WTC11 (cell line): ENCODE results near the gene ASB4.

Source experiments
- ETV6 ChIP-seq: sonication (generic); formaldehyde crosslinking; IDR thresholded peaks from 2 replicates; pipeline ENCODE4 v1.8.1; 2022; ENCODE audit warnings: mild to moderate bottlenecking, missing genetic modification reagents
- NR3C1 ChIP-seq: sonication (generic); formaldehyde crosslinking; conservative IDR thresholded peaks from 2 replicates; pipeline ENCODE4 v1.8.1; 2023; ENCODE audit warnings: low read depth, mild to moderate bottlenecking, missing genetic modification reagents
- TP53 ChIP-seq: sonication (generic); formaldehyde crosslinking; IDR thresholded peaks from 2 replicates; pipeline ENCODE4 v1.8.1; 2023; ENCODE audit warnings: mild to moderate bottlenecking, missing genetic modification reagents
- TF ChIP-seq, protein P1 (sequence below): fragments of 200-600 bp; IDR thresholded peaks from 2 replicates; pipeline ENCODE4 v1.8.0; 2022; ENCODE audit warnings: antibody characterized with exemption
- TF ChIP-seq, protein P2 (sequence below): sonication (generic); formaldehyde crosslinking; IDR thresholded peaks from 2 replicates; pipeline ENCODE4 v1.8.0; 2022; ENCODE audit warnings: missing genetic modification reagents
- TF ChIP-seq, protein P3 (sequence below): sonication (generic); formaldehyde crosslinking; IDR thresholded peaks from 2 replicates; pipeline ENCODE4 v1.8.1; 2022; ENCODE audit warnings: missing genetic modification reagents, borderline replicate concordance
- TF ChIP-seq, protein P4 (sequence below): fragments of 250-450 bp; sonication (Bioruptor Pico); IDR thresholded peaks from 2 replicates; pipeline ENCODE4 v1.9.0; 2021; ENCODE audit warnings: mild to moderate bottlenecking, borderline replicate concordance

DNA sequence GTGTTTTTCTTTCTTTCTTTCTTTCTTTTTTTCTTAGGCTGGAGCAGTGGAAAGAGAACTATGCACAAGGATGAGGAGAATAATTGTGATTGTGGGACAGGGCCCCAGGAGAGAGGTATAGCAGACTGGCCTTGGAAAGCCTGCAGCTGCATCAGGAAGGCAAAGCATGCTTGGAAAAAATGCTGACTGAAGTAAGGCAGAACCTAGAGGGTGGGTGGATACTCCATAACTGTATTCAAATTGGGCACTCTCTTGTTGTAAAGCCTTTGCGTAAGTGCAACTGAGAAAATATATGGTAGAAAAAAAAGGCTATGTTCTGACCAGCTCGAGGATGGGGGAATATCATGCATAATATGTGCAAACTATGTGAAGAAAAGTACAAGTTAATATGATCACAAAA is 71.0 kb downstream of the ASB4 start:
- TF ChIP-seq, protein P1, sequence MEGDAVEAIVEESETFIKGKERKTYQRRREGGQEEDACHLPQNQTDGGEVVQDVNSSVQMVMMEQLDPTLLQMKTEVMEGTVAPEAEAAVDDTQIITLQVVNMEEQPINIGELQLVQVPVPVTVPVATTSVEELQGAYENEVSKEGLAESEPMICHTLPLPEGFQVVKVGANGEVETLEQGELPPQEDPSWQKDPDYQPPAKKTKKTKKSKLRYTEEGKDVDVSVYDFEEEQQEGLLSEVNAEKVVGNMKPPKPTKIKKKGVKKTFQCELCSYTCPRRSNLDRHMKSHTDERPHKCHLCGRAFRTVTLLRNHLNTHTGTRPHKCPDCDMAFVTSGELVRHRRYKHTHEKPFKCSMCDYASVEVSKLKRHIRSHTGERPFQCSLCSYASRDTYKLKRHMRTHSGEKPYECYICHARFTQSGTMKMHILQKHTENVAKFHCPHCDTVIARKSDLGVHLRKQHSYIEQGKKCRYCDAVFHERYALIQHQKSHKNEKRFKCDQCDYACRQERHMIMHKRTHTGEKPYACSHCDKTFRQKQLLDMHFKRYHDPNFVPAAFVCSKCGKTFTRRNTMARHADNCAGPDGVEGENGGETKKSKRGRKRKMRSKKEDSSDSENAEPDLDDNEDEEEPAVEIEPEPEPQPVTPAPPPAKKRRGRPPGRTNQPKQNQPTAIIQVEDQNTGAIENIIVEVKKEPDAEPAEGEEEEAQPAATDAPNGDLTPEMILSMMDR = no peak
- no peak for TF ChIP-seq NR3C1 (CRISPR knock-in tag)
- TF ChIP-seq, protein P2, sequence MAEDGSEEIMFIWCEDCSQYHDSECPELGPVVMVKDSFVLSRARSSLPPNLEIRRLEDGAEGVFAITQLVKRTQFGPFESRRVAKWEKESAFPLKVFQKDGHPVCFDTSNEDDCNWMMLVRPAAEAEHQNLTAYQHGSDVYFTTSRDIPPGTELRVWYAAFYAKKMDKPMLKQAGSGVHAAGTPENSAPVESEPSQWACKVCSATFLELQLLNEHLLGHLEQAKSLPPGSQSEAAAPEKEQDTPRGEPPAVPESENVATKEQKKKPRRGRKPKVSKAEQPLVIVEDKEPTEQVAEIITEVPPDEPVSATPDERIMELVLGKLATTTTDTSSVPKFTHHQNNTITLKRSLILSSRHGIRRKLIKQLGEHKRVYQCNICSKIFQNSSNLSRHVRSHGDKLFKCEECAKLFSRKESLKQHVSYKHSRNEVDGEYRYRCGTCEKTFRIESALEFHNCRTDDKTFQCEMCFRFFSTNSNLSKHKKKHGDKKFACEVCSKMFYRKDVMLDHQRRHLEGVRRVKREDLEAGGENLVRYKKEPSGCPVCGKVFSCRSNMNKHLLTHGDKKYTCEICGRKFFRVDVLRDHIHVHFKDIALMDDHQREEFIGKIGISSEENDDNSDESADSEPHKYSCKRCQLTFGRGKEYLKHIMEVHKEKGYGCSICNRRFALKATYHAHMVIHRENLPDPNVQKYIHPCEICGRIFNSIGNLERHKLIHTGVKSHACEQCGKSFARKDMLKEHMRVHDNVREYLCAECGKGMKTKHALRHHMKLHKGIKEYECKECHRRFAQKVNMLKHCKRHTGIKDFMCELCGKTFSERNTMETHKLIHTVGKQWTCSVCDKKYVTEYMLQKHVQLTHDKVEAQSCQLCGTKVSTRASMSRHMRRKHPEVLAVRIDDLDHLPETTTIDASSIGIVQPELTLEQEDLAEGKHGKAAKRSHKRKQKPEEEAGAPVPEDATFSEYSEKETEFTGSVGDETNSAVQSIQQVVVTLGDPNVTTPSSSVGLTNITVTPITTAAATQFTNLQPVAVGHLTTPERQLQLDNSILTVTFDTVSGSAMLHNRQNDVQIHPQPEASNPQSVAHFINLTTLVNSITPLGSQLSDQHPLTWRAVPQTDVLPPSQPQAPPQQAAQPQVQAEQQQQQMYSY (CRISPR knock-in tag) = no peak
- no peak for TF ChIP-seq TP53
- no peak for TF ChIP-seq ETV6 (CRISPR knock-in tag)
- TF ChIP-seq, protein P3, sequence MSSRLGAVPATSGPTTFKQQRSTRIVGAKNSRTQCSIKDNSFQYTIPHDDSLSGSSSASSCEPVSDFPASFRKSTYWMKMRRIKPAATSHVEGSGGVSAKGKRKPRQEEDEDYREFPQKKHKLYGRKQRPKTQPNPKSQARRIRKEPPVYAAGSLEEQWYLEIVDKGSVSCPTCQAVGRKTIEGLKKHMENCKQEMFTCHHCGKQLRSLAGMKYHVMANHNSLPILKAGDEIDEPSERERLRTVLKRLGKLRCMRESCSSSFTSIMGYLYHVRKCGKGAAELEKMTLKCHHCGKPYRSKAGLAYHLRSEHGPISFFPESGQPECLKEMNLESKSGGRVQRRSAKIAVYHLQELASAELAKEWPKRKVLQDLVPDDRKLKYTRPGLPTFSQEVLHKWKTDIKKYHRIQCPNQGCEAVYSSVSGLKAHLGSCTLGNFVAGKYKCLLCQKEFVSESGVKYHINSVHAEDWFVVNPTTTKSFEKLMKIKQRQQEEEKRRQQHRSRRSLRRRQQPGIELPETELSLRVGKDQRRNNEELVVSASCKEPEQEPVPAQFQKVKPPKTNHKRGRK (CRISPR knock-in tag) = no peak
- TF ChIP-seq, protein P4, sequence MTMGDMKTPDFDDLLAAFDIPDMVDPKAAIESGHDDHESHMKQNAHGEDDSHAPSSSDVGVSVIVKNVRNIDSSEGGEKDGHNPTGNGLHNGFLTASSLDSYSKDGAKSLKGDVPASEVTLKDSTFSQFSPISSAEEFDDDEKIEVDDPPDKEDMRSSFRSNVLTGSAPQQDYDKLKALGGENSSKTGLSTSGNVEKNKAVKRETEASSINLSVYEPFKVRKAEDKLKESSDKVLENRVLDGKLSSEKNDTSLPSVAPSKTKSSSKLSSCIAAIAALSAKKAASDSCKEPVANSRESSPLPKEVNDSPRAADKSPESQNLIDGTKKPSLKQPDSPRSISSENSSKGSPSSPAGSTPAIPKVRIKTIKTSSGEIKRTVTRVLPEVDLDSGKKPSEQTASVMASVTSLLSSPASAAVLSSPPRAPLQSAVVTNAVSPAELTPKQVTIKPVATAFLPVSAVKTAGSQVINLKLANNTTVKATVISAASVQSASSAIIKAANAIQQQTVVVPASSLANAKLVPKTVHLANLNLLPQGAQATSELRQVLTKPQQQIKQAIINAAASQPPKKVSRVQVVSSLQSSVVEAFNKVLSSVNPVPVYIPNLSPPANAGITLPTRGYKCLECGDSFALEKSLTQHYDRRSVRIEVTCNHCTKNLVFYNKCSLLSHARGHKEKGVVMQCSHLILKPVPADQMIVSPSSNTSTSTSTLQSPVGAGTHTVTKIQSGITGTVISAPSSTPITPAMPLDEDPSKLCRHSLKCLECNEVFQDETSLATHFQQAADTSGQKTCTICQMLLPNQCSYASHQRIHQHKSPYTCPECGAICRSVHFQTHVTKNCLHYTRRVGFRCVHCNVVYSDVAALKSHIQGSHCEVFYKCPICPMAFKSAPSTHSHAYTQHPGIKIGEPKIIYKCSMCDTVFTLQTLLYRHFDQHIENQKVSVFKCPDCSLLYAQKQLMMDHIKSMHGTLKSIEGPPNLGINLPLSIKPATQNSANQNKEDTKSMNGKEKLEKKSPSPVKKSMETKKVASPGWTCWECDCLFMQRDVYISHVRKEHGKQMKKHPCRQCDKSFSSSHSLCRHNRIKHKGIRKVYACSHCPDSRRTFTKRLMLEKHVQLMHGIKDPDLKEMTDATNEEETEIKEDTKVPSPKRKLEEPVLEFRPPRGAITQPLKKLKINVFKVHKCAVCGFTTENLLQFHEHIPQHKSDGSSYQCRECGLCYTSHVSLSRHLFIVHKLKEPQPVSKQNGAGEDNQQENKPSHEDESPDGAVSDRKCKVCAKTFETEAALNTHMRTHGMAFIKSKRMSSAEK = no peak
